HUES6 (cell line): ENCODE results near the gene PLAC8.
"Not testable (repeated sequence)": the region's sequence is repeated elsewhere in the genome, so short reads cannot be mapped to it uniquely, and the experiment has no call there.

Experiments
- H3K27ac ChIP-seq: 2 replicates; pipeline ENCODE4 v1.7.0; 2013; ENCODE audit warnings: low read depth, mild to moderate bottlenecking, low read length, inconsistent platforms
- H3K27me3 ChIP-seq: 2 replicates; pipeline ENCODE4 v1.6.1; 2013; ENCODE audit warnings: low read length; ENCODE audit not compliant: control insufficient read depth, insufficient read depth
- H3K36me3 ChIP-seq: 2 replicates; pipeline ENCODE4 v1.6.1; 2013; ENCODE audit warnings: low read length; ENCODE audit not compliant: control insufficient read depth, insufficient read depth
- H3K4me1 ChIP-seq: 2 replicates; pipeline ENCODE4 v1.6.1; 2013; ENCODE audit warnings: low read length; ENCODE audit not compliant: control insufficient read depth, insufficient read depth
- H3K4me3 ChIP-seq: 2 replicates; pipeline ENCODE4 v1.5.1; 2013; ENCODE audit warnings: low read depth, low read length
- H3K9ac ChIP-seq: one replicate; pipeline ENCODE4 v1.6.1; 2013; ENCODE audit warnings: mild to moderate bottlenecking, low read length
- H3K9me3 ChIP-seq: 2 replicates; pipeline ENCODE4 v1.6.1; 2013; ENCODE audit warnings: low read depth, low read length; ENCODE audit not compliant: control insufficient read depth, insufficient read depth

Gene PLAC8

GRCh38 chr4:83112678-83113428 lies 1.7 kb downstream of the PLAC8 start:
- Histone ChIP-seq H3K27me3 (peaks cover 14% of the 10 kb centered on the region), H3K4me3 (no peak overlapping the region), H3K9ac (no peak overlapping the region), H3K4me1 (peaks cover 24% of the 10 kb centered on the region), H3K36me3 (no peaks in the 10 kb centered on the region), H3K27ac (no peak overlapping the region), H3K9me3 (no peaks in the 10 kb centered on the region)

GRCh38 chr4:83112231-83112630 lies 2.3 kb downstream of the PLAC8 start:
- no peaks in the 10 kb centered on the region for H3K9me3 ChIP-seq
- H3K4me1 ChIP-seq: peaks cover 24% of the 10 kb centered on the region
- H3K4me3 ChIP-seq: no peak overlapping the region
- peaks cover 14% of the 10 kb centered on the region for H3K27me3 ChIP-seq
- H3K27ac ChIP-seq: no peak overlapping the region
- H3K36me3 ChIP-seq: no peaks in the 10 kb centered on the region
- no peak overlapping the region for H3K9ac ChIP-seq

- not testable (repeated sequence) for H3K9ac ChIP-seq, H3K36me3 ChIP-seq, H3K27ac ChIP-seq, H3K4me3 ChIP-seq, H3K9me3 ChIP-seq
- Histone ChIP-seq H3K4me1 (peaks cover 24% of the 10 kb centered on the region), H3K27me3 (peaks cover 14% of the 10 kb centered on the region)
Observed at GRCh38 chr4:83111751-83112141, 2.8 kb downstream of the PLAC8 start.

- H3K4me3 ChIP-seq: no peak overlapping the region
- no peaks in the 10 kb centered on the region for H3K9me3 ChIP-seq
- peaks cover 22% of the 10 kb centered on the region for H3K4me1 ChIP-seq
- no peak overlapping the region for H3K9ac ChIP-seq
- no peak overlapping the region for H3K27ac ChIP-seq
- no peaks in the 10 kb centered on the region for H3K36me3 ChIP-seq
- peaks cover 14% of the 10 kb centered on the region for H3K27me3 ChIP-seq
Observed at GRCh38 chr4:83110970-83111750, 3.4 kb downstream of the PLAC8 start.

- H3K27ac ChIP-seq: no peak overlapping the region
Observed at GRCh38 chr4:83110223-83110945, 4.1 kb downstream of the PLAC8 start.

GRCh38 chr4:83109480-83110222 lies 4.9 kb downstream of the PLAC8 start:
- H3K9ac ChIP-seq: peak overlapping the region; percentile 42
- H3K27me3 ChIP-seq: peaks cover 14% of the 10 kb centered on the region
- H3K4me3 ChIP-seq: peak overlapping the region; percentile 70
- peaks cover 7% of the 10 kb centered on the region for H3K4me1 ChIP-seq
- H3K27ac ChIP-seq: no peak overlapping the region
- no peaks in the 10 kb centered on the region for H3K36me3 ChIP-seq
- H3K9me3 ChIP-seq: no peaks in the 10 kb centered on the region

More at GRCh38 chr4:83110223-83110945, 4.1 kb downstream of the PLAC8 start:
- peaks cover 14% of the 10 kb centered on the region for H3K4me1 ChIP-seq
- peak overlapping the region; percentile 70 for H3K4me3 ChIP-seq
- H3K9me3 ChIP-seq: no peaks in the 10 kb centered on the region
- peak overlapping the region; percentile 36 for H3K9ac ChIP-seq
- no peaks in the 10 kb centered on the region for H3K36me3 ChIP-seq
- peaks cover 14% of the 10 kb centered on the region for H3K27me3 ChIP-seq

- Histone ChIP-seq H3K9me3 (no peaks in the 10 kb centered on the region), H3K27ac (no peak overlapping the region), H3K9ac (no peak overlapping the region), H3K27me3 (peaks cover 14% of the 10 kb centered on the region), H3K36me3 (no peaks in the 10 kb centered on the region), H3K4me3 (no peak overlapping the region), H3K4me1 (peaks cover 4% of the 10 kb centered on the region; the same call in 1 of the 2 replicates)
Observed at GRCh38 chr4:83108101-83108861, 6.2 kb downstream of the PLAC8 start.

GRCh38 chr4:83107631-83108030 lies 6.9 kb downstream of the PLAC8 start:
- Histone ChIP-seq H3K9ac (no peak overlapping the region), H3K27me3 (peaks cover 14% of the 10 kb centered on the region), H3K9me3 (no peaks in the 10 kb centered on the region), H3K4me1 (peaks cover 4% of the 10 kb centered on the region; the same call in 1 of the 2 replicates), H3K36me3 (no peaks in the 10 kb centered on the region), H3K4me3 (no peak overlapping the region), H3K27ac (no peak overlapping the region)

GRCh38 chr4:83104991-83105390 lies 9.5 kb downstream of the PLAC8 start:
- Histone ChIP-seq H3K27ac (no peak overlapping the region), H3K4me3 (no peak overlapping the region), H3K9ac (no peak overlapping the region), H3K9me3 (no peaks in the 10 kb centered on the region), H3K27me3 (peaks cover 14% of the 10 kb centered on the region), H3K4me1 (no peaks in the 10 kb centered on the region), H3K36me3 (no peaks in the 10 kb centered on the region)

GRCh38 chr4:83096397-83096796 lies 18.1 kb downstream of the PLAC8 start:
- Histone ChIP-seq H3K9me3 (no peaks in the 10 kb centered on the region), H3K9ac (no peak overlapping the region), H3K4me1 (no peaks in the 10 kb centered on the region), H3K27ac (no peak overlapping the region), H3K27me3 (no peaks in the 10 kb centered on the region), H3K4me3 (no peak overlapping the region), H3K36me3 (no peaks in the 10 kb centered on the region)
